Smooth muscle cell of the brain vasculature (primary cell): ENCODE data around the gene NOC4L.
"Not testable (repeated sequence)": the region's sequence is repeated elsewhere in the genome, so short reads cannot be mapped to it uniquely, and the experiment has no call there.

Experiments used
- DNase-seq: peaks from one replicate; pipeline ENCODE4 v3.0.0-alpha.2; 2012; ENCODE audit warnings: low read depth, low spot score

Gene NOC4L

DNA sequence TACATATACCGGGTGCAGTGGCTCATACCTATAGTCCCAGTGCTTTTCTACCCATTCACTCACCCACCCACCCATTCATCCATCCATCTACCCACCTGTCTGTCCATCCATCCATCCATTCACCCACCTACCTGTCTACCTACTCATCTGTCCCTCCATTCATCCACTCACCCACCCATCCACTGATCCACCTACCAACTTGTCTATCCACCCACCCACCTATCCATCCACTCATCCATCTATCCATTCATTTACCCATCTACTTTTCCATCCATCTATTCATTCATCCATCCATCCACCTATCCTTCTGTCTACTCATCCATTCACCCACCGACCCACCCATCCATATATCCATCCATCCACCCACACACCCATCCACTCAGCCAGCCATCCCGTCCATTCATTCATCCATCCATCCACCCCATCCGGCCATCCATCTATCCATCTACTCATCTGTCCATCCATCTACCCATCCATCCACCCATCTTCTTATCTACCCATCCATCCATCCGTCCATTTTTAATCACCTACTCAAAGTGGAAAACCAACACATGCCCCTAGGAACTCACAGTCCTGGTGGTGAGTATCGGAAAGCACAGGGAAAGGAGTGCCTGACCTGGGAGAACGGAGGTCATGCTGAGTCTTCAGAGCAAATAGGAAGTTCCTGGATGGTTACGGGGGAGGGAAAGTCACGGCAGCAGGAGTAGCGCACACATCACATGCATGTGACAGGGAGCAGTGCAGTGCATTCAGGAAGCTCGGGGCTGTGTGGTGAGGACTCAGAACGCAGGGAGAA, 20.1 kb upstream of the NOC4L start:
- no peak for DNase-seq

- no peak for DNase-seq
Measured at GRCh38 chr12:132124766-132125425, 19.4 kb upstream of the NOC4L start.

DNA sequence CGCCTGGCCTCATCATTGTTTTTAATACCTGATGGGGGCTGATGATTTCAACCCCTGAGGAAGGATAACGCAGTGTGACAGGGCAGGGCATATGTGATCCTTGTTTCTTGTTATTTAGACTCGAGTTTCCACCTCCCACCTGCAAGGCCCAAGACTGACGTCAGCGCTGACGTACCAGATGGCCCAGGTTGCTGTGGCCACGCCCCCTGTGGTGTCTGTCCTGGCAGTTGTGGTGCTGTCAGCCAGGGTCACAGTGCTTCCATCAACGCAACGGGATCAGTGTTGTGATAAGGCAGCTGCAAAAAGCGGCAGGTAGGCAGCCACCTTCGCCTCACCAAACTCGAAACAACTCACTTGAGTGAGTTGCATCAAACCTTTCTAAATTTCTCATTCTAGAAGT, 18.5 kb upstream of the NOC4L start:
- no peak for DNase-seq

GRCh38 chr12:132127041-132127440, 17.2 kb upstream of the NOC4L start:
- DNase-seq: no peak

GRCh38 chr12:132129007-132129406, 15.2 kb upstream of the NOC4L start:
- DNase-seq: no peak

- no peak for DNase-seq
Measured at GRCh38 chr12:132130690-132131089, 13.6 kb upstream of the NOC4L start.

DNA sequence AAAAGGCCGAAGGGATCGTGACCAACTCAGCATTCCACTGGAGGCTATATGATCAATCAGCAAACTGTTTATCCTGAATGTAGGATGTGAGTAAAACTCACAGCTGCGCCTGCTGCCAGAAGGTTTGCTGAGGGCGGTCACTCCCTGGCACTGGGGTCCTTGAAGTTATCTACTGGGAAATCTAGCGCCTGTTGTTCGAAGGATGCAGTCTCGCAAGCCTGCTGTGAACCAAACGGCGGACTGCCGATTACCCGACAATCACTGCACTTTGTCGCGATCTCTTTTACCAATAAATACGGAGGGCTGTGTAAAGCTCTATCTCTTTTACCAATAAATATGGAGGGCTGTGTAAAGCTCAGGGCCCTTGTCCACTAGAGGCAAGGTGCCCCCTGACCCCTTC, 13.0 kb upstream of the NOC4L start:
- no peak for DNase-seq

DNA sequence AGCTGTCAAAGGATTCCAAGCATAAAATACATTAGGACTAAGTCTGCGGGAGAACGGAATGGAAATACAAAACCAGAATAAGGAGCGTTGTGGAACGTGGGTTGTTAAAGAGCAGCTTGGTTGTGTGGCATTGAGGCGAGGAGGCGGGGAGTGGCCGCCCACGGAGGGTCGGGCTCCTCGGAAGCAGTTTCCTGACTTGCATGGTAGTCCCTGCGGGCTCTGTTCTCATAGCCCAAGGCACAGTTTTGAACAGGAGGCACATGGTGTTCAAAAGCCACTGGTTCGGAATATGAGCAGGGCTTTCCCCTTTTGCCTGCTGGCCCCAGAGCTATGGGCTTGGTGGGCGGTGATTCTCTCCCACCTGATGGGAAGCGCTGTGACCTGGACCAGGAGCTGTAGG, 12.3 kb upstream of the NOC4L start:
- DNase-seq: no peak

DNA sequence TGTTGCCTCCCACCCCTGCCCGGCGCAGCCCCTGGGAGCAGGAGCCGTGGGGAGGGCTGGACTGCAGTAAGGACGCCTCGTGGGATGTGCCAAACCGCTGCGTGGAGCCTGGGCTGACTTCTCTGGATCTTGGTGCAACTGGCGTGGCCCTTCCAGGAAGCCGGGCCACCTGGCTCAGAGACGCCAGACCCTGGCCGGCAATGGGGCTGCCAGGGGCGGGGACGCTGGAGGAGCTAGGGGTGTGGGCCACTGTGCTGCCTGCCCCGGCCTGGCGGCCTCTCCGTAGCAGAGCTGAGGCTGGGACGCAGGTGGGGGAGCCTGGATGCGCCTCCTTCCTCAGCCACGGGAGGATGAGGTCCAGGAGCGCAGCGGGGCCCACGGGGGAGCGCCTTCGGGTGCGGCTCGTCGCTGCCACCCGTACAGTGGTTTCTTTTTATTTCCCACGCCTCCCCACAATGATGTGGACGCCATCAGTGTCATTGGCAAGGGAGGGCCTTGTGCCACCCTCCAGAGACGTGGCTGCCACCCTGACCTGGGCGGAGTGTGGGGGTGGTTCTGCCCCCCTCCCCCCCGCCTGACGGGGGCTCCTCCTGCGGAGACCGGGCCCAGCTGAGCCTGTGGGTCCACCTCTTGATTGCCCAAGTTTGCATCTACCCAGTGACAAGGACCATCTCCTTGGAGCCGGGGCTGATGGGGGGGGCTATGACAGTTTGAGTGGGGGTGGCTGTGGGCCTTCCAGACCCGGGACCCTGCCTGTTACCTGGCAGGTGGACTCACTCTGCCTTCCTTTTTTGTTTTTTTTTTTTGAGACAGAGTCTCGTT, 11.4 kb upstream of the NOC4L start:
- DNase-seq: no peak

- DNase-seq: no peak
Measured at GRCh38 chr12:132133952-132134652, 10.2 kb upstream of the NOC4L start.

DNA sequence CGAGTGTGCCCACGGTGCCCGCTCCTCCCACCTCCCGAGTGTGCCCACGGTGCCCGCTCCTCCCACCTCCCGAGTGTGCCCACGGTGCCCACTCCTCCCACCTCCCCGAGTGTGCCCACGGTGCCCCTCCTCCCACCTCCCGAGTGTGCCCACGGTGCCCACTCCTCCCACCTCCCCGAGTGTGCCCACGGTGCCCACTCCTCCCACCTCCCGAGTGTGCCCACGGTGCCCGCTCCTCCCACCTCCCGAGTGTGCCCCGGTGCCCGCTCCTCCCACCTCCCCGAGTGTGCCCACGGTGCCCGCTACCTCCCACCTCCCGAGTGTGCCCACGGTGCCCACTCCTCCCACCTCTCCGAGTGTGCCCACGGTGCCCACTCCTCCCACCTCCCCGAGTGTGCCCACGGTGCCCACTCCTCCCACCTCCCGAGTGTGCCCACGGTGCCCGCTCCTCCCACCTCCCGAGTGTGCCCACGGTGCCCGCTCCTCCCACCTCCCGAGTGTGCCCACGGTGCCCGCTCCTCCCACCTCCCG, 9.5 kb upstream of the NOC4L start:
- DNase-seq: not testable (repeated sequence)

- not testable (repeated sequence) for DNase-seq
Measured at GRCh38 chr12:132136226-132136625, 8.0 kb upstream of the NOC4L start.

DNA sequence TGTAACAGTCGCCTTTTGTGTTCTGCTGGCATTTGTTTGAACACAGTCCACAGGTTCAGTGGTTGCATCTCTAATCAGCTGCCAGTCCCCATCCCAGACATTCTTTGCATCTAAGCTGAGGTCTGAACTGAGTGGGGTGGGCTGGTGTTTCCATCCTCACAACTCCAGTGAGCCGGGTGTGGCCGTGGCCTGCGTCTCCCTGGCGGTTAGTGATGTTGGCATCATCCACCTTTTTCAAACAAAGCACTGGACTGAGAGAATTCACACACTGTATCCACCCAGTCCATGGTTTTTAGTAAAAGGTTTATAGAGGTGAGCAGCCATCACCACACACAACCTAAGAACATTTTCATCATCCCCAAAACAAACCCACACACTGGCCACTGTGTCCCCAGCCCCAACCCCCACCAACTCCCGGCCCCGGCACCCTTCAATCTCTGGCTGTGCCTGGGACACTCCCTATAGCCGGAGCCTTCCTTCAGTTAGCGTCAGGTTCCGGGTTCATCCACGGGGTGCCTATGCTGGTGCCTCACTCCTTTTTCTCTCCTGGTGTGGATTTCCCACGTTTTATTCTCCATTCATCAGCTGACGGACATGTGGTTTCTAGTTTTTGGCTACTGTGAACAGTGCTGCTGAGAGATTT, 6.7 kb upstream of the NOC4L start:
- DNase-seq: no peak

GRCh38 chr12:132138941-132139871, 5.1 kb upstream of the NOC4L start:
- no peak for DNase-seq

- DNase-seq: no peak
Measured at GRCh38 chr12:132139912-132140311, 4.3 kb upstream of the NOC4L start.

DNA sequence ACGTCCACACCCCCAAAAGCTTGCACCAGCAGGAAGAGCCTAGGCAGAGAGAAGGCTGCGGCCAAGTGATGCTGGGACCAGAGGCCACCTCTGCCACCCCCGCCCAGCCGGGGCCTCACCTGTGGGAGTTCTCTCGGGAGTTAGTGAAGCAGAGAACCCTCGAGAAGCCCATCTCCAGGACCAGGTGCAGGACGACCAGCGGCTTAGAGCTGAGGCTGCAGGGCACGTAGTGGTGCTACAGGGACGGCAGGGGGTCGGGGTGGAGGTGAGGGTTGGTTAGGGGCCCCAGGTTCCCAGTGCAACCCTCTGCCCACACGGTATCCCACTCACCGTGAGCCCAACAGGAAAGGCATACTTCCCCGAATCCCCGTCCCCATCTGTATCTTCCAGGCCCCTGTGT, 3.8 kb upstream of the NOC4L start:
- no peak for DNase-seq

DNA sequence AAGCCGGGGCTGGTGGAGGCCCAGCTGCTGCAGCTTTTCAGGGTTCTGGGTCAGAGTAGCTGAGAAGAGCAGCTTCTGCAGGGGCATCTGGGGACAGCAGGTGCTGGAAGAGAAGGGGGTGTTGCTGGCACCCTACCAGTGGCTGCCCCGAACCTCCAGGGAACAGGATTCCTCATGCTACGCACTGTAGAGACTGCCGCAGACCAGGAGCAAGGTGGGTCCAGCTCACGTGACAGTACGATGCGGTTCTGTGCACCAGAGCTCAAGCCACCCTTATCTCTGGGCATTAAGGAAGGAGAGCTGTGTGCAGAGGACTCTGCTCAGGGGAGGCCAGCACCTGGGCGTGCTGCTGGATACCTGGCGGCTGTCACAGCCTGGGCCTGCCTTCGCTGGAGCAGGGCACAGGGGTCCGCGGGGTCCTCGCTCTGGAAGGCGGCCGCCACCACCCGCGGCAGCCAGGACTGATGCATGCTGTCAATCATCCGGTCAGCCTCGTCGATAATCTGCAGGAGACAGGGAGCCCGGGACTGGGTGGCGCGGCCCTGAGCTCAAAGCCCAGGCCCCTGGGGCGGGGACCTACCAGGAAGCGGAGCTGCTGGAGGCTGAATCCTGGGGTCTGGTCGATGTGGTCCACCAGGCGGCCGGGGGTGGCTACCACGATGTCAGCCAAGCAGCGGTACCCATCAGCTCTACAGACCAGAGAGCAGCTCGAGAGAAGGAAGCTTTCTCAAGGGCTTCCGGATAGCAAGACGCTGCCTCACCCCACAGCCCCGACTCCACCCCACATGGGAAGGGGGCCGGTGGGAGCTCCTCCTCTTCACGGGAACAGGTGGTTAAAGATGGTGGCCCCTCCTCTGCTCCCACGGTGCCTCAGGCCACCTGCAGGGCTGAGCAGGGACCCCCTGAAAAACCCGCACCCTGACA, 3.1 kb upstream of the NOC4L start:
- DNase-seq: no peak

GRCh38 chr12:132141976-132142678, 2.1 kb upstream of the NOC4L start:
- DNase-seq: no peak
